Retina (tissue), 1 donor: ENCODE results near the gene LRRIQ1.
A peak's percentile ranks its signal among the peaks of the same experiment; 100 is the strongest.
"Not testable (repeated sequence)": the region's sequence is repeated elsewhere in the genome, so short reads cannot be mapped to it uniquely, and the experiment has no call there.

ENCODE experiments used
- DNase-seq: peaks from one replicate; pipeline ENCODE4 v3.0.0-alpha.2; 2016

The LRRIQ1 gene

GRCh38 chr12:85203809-85204208, 167.7 kb downstream of the LRRIQ1 start:
- DNase-seq: not testable (repeated sequence)

- DNase-seq: no peak
These were observed 170.4 kb downstream of the LRRIQ1 start for GRCh38 chr12:85206543-85206942.

GRCh38 chr12:85224339-85224738, 188.2 kb downstream of the LRRIQ1 start:
- DNase-seq: not testable (repeated sequence)

- DNase-seq: no peak
These were observed 189.3 kb downstream of the LRRIQ1 start for GRCh38 chr12:85225501-85225900.

GRCh38 chr12:85237327-85237726, 201.2 kb downstream of the LRRIQ1 start:
- no peak for DNase-seq

- no peak for DNase-seq
These were observed 208.4 kb downstream of the LRRIQ1 start for GRCh38 chr12:85244561-85244960.

- no peak for DNase-seq
These were observed 217.7 kb downstream of the LRRIQ1 start for GRCh38 chr12:85253853-85254252.

- no peak for DNase-seq
These were observed 221.5 kb downstream of the LRRIQ1 start for GRCh38 chr12:85257671-85258070.

GRCh38 chr12:85260447-85260846, 224.3 kb downstream of the LRRIQ1 start:
- no peak for DNase-seq

- no peak for DNase-seq
These were observed 224.7 kb downstream of the LRRIQ1 start for GRCh38 chr12:85260896-85261295.

- no peak for DNase-seq
These were observed 230.2 kb downstream of the LRRIQ1 start for GRCh38 chr12:85266356-85266755.

- DNase-seq: peak; percentile 75
These were observed 237.5 kb downstream of the LRRIQ1 start for GRCh38 chr12:85273381-85274314.

- no peak for DNase-seq
These were observed 238.1 kb downstream of the LRRIQ1 start for GRCh38 chr12:85274315-85274651.

- peak; percentile 13 for DNase-seq
These were observed 239.2 kb downstream of the LRRIQ1 start for GRCh38 chr12:85275374-85275773.

- no peak for DNase-seq
These were observed 241.0 kb downstream of the LRRIQ1 start for GRCh38 chr12:85277191-85277590.

GRCh38 chr12:85277900-85278597, 241.9 kb downstream of the LRRIQ1 start:
- peak; percentile 69 for DNase-seq

GRCh38 chr12:85278598-85279448, 242.7 kb downstream of the LRRIQ1 start:
- DNase-seq: peak; percentile 71

GRCh38 chr12:85279449-85280164, 243.5 kb downstream of the LRRIQ1 start:
- peak; percentile 82 for DNase-seq

GRCh38 chr12:85280165-85280983, 244.2 kb downstream of the LRRIQ1 start, which contains the start of gene ALX1:
TSS of gene ALX1 (plus strand) at chr12:85280220. CDS start at chr12:85280262, 42 bp downstream.
- DNase-seq: peak; percentile 90

GRCh38 chr12:85280984-85281630, 245.0 kb downstream of the LRRIQ1 start:
- DNase-seq: no peak
